SU-DHL-6 (cell line): Measurements from ENCODE around the gene BCL2L1.

Source experiments
- H2AFZ ChIP-seq: fragments of 200-600 bp; sonication (generic); 2 replicates; pipeline ENCODE4 v1.6.1; 2014; ENCODE audit warnings: low read depth, mild to moderate bottlenecking, moderate library complexity, mixed read lengths, antibody characterized with exemption, low read length; ENCODE audit not compliant: severe bottlenecking
- H3F3A ChIP-seq: fragments of 200-600 bp; shearing (Covaris generic); 2 replicates; pipeline ENCODE4 v1.6.0; 2016; ENCODE audit warnings: antibody characterized with exemption, mild to moderate bottlenecking; ENCODE audit not compliant: insufficient read depth
- H3K27ac ChIP-seq: fragments of 200-600 bp; sonication (generic); 2 replicates; pipeline ENCODE4 v1.5.1; 2016; ENCODE audit warnings: low read depth, mild to moderate bottlenecking, low read length, moderate library complexity, mixed read lengths
- H3K27me3 ChIP-seq: fragments of 200-600 bp; sonication (generic), shearing (Covaris generic); 2 replicates; pipeline ENCODE4 v1.6.0; 2014; ENCODE audit warnings: mild to moderate bottlenecking, low read length
- H3K36me3 ChIP-seq: fragments of 200-600 bp; sonication (generic); 2 replicates; pipeline ENCODE4 v1.6.1; 2014; ENCODE audit warnings: mild to moderate bottlenecking, low read length, mixed read lengths
- H3K4me2 ChIP-seq: fragments of 300-600, 200-600 bp; shearing (Covaris generic), sonication (generic); 2 replicates; pipeline ENCODE4 v1.6.0; 2014; ENCODE audit warnings: low read length, low read depth, mild to moderate bottlenecking; ENCODE audit not compliant: poor library complexity, severe bottlenecking
- H3K4me3 ChIP-seq: fragments of 200-600 bp; sonication (generic); 2 replicates; pipeline ENCODE4 v1.5.1; 2014; ENCODE audit warnings: antibody characterized with exemption, low read length, mild to moderate bottlenecking, mixed read lengths; ENCODE audit not compliant: insufficient read depth, poor library complexity, severe bottlenecking
- H3K79me2 ChIP-seq: fragments of 200-600 bp; sonication (generic); 2 replicates; pipeline ENCODE4 v1.6.1; 2014; ENCODE audit warnings: mild to moderate bottlenecking, low read length, moderate library complexity; ENCODE audit not compliant: insufficient read depth
- H3K9ac ChIP-seq: fragments of 200-600 bp; sonication (generic); 2 replicates; pipeline ENCODE4 v1.7.0; 2014; ENCODE audit warnings: mild to moderate bottlenecking, low read length
- H3K9me2 ChIP-seq: fragments of 200-600 bp; sonication (generic); replicated peaks from 2 replicates; pipeline ENCODE4 v1.6.1; 2014; ENCODE audit warnings: low read length; ENCODE audit not compliant: insufficient read depth
- H3K9me3 ChIP-seq: fragments of 200-600 bp; sonication (generic); 2 replicates; pipeline ENCODE4 v1.6.1; 2014; ENCODE audit warnings: low read length, mixed read lengths; ENCODE audit not compliant: insufficient read depth
- H4K20me1 ChIP-seq: fragments of 200-600 bp; sonication (generic); 2 replicates; pipeline ENCODE4 v1.6.1; 2014; ENCODE audit warnings: low read depth, mild to moderate bottlenecking, antibody characterized with exemption, low read length, moderate library complexity, mixed read lengths
- CTCF ChIP-seq: fragments of 200-600 bp; sonication (generic); IDR thresholded peaks from one replicate; pipeline ENCODE4 v1.5.1; 2017; ENCODE audit warnings: antibody characterized with exemption, mild to moderate bottlenecking, low read length, moderate library complexity; ENCODE audit not compliant: insufficient read depth, poor library complexity, severe bottlenecking
- EZH2phosphoT487 ChIP-seq: fragments of 200-600 bp; sonication (generic), shearing (Covaris generic); conservative IDR thresholded peaks from 2 replicates; pipeline ENCODE4 v1.6.1; 2018; ENCODE audit warnings: mild to moderate bottlenecking, antibody characterized with exemption, low read length, moderate library complexity, mixed read lengths

BCL2L1 gene

DNA sequence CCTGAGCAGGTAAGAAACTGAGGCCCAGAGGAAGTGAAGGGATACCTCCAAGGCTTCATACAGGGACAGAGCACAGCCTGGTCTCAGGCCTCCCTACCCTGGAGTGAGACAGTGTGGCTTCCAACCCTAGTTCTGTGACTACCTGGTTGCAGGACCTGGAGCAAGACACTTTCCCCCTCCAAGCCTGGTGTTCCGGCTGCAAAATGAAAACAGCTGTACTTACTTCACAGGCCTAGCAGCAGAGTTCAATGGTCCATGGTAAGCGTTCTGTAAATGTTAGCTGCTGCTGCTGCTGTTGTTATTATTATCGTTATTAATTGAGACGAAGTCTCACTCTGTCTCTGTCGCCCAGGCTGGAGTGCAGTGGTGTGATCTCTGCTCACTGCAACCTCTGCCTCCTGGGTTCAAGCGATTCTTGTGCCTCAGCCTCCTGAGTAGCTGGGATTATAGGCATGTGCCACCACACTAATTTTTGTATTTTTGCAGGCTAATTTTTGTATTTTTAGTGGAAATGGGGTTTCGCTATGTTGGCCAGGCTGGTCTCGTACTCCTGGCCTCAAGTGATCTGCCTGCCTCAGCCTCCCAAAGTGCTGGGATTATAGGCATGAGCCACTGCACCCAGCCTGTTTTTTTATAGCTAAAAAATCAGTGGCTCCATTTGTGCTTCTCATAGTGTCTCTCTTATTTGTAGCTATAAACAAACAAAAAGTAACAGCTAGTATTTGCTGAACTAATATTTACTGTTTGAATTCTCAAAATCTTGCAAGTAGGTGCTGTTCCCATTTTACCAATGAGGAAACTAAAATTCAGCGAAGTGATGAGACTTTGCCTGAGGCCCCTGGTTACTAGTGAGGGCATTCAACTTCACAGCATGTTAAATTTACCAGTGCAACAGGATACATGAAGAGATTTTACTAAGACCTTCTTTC is 43.0 kb downstream of the BCL2L1 start:
- H3K9me3 ChIP-seq = no peaks in the 10 kb centered on the region
- no peak overlapping the region for H2AFZ ChIP-seq
- H3K27ac ChIP-seq = no peak overlapping the region
- H3K36me3 ChIP-seq = no peaks in the 10 kb centered on the region
- no peaks in the 10 kb centered on the region for H4K20me1 ChIP-seq
- no peak for TF ChIP-seq EZH2phosphoT487
- H3K27me3 ChIP-seq = no peaks in the 10 kb centered on the region
- no peak overlapping the region for H3K4me2 ChIP-seq
- H3F3A ChIP-seq = peaks cover 8% of the 10 kb centered on the region
- H3K9ac ChIP-seq = no peak overlapping the region
- H3K4me3 ChIP-seq = no peak overlapping the region
- 0 out of 2 replicates have a peak, but pooled peaks cover 8% of the 10 kb centered on the region for H3K79me2 ChIP-seq
- no peaks in the 10 kb centered on the region for H3K9me2 ChIP-seq

DNA sequence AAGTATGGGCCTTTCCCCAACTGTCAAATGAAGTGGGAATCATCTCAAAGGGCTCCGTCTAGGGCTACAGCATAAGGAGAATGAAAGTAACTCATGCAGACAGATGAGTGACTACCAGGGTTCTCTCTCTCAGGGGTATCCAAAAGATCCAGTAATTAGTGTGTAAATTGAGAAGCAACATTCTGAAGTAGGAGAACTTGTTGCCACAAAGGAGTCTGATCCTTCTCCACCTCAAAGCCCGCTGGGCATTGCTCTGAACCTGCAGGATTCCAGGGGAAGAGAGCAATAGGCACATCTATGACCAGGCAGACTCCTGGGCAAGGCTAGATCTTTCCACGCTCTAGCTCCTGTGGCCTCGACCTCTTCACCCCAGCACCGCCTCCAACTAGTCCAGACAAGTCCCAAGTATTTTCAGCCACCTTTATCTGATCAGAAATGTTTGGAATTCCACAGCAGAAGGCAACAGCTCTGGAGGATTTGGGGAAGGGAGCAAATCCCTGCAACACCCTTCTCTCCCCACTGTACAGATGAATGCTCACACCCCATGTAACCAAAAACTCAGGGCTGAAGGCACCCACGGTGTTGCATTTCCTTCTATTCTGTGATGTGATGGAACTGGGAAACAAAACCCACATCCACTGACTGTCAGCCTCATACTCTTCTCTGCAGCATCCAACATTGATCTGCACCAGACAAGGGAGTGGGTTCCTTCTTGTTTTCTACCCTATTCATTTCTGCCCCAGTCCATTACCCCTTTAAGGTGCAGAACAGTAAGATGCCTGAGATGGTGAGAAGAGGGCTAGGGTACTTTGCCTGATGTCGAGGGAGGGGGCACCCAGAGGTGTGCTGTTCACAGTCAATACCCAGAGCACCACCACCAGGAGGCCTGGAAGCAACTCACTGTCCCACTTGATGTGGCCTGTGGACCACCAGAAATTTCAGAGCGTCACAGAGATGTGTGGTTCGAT is 44.0 kb downstream of the BCL2L1 start:
- no peak overlapping the region for H3K4me2 ChIP-seq
- no peaks in the 10 kb centered on the region for H4K20me1 ChIP-seq
- no peaks in the 10 kb centered on the region for H3K9me3 ChIP-seq
- no peak overlapping the region for H2AFZ ChIP-seq
- no peak overlapping the region for H3K4me3 ChIP-seq
- H3K9ac ChIP-seq = no peak overlapping the region
- no peak for TF ChIP-seq CTCF
- no peak for TF ChIP-seq EZH2phosphoT487
- 0 out of 2 replicates have a peak, but pooled peaks cover 4% of the 10 kb centered on the region for H3K79me2 ChIP-seq
- H3F3A ChIP-seq = no peaks in the 10 kb centered on the region; the same call in none of the 2 replicates
- H3K27me3 ChIP-seq = no peaks in the 10 kb centered on the region
- H3K9me2 ChIP-seq = no peaks in the 10 kb centered on the region
- H3K36me3 ChIP-seq = no peaks in the 10 kb centered on the region
- H3K27ac ChIP-seq = no peak overlapping the region

DNA sequence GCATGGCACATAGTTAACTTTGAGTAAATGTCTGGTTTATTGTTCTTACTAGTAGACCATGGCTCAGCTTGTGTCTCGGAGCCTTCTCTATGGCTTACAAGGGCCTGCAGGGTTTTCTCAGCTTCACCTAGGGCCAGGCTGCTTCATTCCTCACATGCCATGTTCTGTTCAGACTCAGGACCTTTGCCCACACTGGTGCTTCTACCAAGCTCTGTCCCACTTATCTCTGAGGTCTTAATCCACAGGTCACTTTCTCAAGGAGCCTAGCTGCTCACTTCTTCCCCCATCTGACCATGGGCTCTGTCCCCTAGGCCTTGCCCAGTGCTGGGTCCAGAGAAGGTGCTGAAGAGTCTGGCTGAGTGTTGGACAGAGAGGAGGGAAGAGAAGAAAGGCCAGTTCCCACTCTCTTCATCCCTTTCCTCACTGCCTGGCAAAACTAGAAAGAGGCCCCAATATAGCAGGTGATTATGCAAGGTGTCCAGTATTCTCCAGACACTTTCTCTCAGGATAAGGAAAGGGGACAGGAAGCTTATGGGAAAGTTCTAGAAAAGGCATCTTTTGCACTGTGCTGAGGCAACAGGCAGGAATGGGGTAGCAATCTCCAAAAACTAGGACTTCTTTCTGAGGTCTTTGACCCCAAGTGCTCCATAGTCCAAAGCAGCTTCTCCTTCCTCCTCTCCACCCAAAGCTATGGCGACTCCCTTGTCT is 45.0 kb downstream of the BCL2L1 start:
- no peaks in the 10 kb centered on the region for H3K9me2 ChIP-seq
- H3K79me2 ChIP-seq = no peaks in the 10 kb centered on the region
- H4K20me1 ChIP-seq = no peaks in the 10 kb centered on the region
- no peak overlapping the region for H3K4me2 ChIP-seq
- no peaks in the 10 kb centered on the region; the same call in 1 of the 2 replicates for H3F3A ChIP-seq
- H3K4me3 ChIP-seq = no peak overlapping the region
- H3K27me3 ChIP-seq = no peaks in the 10 kb centered on the region
- H3K27ac ChIP-seq = no peak overlapping the region
- no peaks in the 10 kb centered on the region for H3K9me3 ChIP-seq
- no peak overlapping the region for H2AFZ ChIP-seq
- TF ChIP-seq CTCF = no peak
- no peak for TF ChIP-seq EZH2phosphoT487
- H3K9ac ChIP-seq = no peak overlapping the region
- H3K36me3 ChIP-seq = no peaks in the 10 kb centered on the region
